Kidney (tissue), 14 donors: ENCODE results near the gene ARAP1. TPM values are rescaled to one million over a fixed set of nuclear protein-coding genes. Genes with fewer than 3 reads are reported as not detected.

ENCODE experiments used
- DNase-seq, 5 donors: peaks; one replicate each; pipeline ENCODE4 v3.0.0-alpha.2; 2013 to 2020
- FAIRE-seq: peaks from 2 replicates; lab custom pipeline; 2012; peaks lifted over from hg19 to GRCh38; lab: Jason Lieb, UNC
- H3K27ac ChIP-seq, 2 donors: one replicate each; pipeline ENCODE4 v1.7.0; 2013; ENCODE audit warnings: low read depth in 2 of 2, low read length in 2 of 2, inconsistent platforms in 1 of 2
- H3K27me3 ChIP-seq: one replicate; pipeline ENCODE4 v1.7.1; 2013; ENCODE audit warnings: low read length, inconsistent platforms; ENCODE audit not compliant: control insufficient read depth, insufficient read depth
- H3K36me3 ChIP-seq, 3 donors: one replicate each; pipeline versions ENCODE4 v1.7.0 to v1.7.1; 2013; ENCODE audit warnings: low read length in 3 of 3, control low read depth in 1 of 3, inconsistent platforms in 1 of 3; ENCODE audit not compliant: insufficient read depth in 3 of 3, control insufficient read depth in 2 of 3
- H3K4me1 ChIP-seq, 3 donors: one replicate each; pipeline versions ENCODE4 v1.7.0 to v1.7.1; 2013; ENCODE audit warnings: low read length in 3 of 3, inconsistent platforms in 1 of 3, low read depth in 1 of 3; ENCODE audit not compliant: control insufficient read depth in 2 of 3, insufficient read depth in 2 of 3
- H3K4me3 ChIP-seq, 3 donors: one replicate each; pipeline versions ENCODE4 v1.7.0 to v1.8.1; 2013; ENCODE audit warnings: low read length in 3 of 3, control low read depth in 1 of 3, inconsistent platforms in 1 of 3
- H3K9ac ChIP-seq, 3 donors: one replicate each; pipeline versions ENCODE4 v1.7.0 to v1.7.1; 2013; ENCODE audit warnings: low read length in 3 of 3, control low read depth in 1 of 3, inconsistent platforms in 1 of 3
- H3K9me3 ChIP-seq, 3 donors: one replicate each; pipeline versions ENCODE4 v1.7.0 to v1.7.1; 2013; ENCODE audit warnings: low read length in 3 of 3, control low read depth in 1 of 3, inconsistent platforms in 1 of 3; ENCODE audit not compliant: control insufficient read depth in 2 of 3, insufficient read depth in 1 of 3
- intact Hi-C: fragments of 100-400 bp; cut with DNase I; formaldehyde crosslinking; loops from one replicate; pipeline ENCODE4 v1.11.1; 2022
- polyA plus RNA-seq: library from polyadenylated mRNA; stranded (reverse); fragments of 350-450 nt; fragmentation: Illumina TruSeq; extraction: RNeasy Lipid Tissue Mini Kit (QIAGEN cat#74804); gene quantifications from one replicate; pipeline ENCODE4 v1.2.3, GENCODE V29; 2014; ENCODE audit warnings: low read depth, low replicate concordance; ENCODE audit not compliant: insufficient read depth
- total RNA-seq: library from RNA; stranded (reverse); fragmentation: NEBNext Ultra II Directional; extraction: Animal tissue kit (Norgen Biotek cat#: 25700); gene quantifications from one replicate; pipeline ENCODE4 v1.2.1, GENCODE V29; 2021
- TF ChIP-seq, protein P1 (sequence below): IDR thresholded peaks from 3 replicates; pipeline ENCODE4 v1.5.1; 2012; ENCODE audit warnings: mild to moderate bottlenecking, moderate library complexity, borderline replicate concordance; ENCODE audit not compliant: insufficient read depth; ENCODE audit errors: extremely low read depth
- donor health status: control.
- donor health status: control.
- donor health status: control.
- donor health status: control.
- donor health status: control.
- donor health status: DM: yes; HTN: yes; CAD: no.
- donor health status: Normal renal cell carcinoma (clear cell type).

Gene ARAP1
- total and polyA plus RNA-seq, 2 donors from 2014 or later: 58.2 to 80.8 TPM

DNA sequence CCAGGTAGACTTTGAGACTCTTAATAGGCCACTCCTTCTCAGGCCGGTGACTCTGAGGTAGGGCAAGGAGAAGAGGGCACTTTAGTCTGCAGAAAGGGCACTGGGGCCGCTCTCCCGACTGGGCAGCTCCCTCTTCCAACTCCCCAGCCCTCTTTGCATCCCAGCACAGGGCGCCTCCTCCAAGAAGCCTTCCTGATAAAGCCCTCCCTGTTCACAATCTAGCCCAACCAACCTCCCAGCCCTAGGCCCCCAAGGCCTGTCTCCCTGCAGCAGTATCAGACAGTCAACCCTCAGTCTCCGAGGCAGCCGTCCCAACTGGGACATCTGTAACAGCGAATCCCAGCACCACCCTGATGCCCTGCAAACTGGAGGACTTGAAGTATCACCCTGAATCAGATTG is 63.7 kb downstream of the ARAP1 start:
- TF ChIP-seq, protein P1, sequence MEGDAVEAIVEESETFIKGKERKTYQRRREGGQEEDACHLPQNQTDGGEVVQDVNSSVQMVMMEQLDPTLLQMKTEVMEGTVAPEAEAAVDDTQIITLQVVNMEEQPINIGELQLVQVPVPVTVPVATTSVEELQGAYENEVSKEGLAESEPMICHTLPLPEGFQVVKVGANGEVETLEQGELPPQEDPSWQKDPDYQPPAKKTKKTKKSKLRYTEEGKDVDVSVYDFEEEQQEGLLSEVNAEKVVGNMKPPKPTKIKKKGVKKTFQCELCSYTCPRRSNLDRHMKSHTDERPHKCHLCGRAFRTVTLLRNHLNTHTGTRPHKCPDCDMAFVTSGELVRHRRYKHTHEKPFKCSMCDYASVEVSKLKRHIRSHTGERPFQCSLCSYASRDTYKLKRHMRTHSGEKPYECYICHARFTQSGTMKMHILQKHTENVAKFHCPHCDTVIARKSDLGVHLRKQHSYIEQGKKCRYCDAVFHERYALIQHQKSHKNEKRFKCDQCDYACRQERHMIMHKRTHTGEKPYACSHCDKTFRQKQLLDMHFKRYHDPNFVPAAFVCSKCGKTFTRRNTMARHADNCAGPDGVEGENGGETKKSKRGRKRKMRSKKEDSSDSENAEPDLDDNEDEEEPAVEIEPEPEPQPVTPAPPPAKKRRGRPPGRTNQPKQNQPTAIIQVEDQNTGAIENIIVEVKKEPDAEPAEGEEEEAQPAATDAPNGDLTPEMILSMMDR: no peak
- intact Hi-C loops: no loop called here
- H3K9me3 ChIP-seq: no peaks in the 10 kb centered on the region
- no peak overlapping the region for H3K27ac ChIP-seq
- no peak overlapping the region for H3K9ac ChIP-seq
- H3K4me3 ChIP-seq: no peak overlapping the region
- peak in 1 of 5 donors; percentile 51 for DNase-seq
- H3K4me1 ChIP-seq: peaks cover 0 to 2% (median 0%) of the 10 kb centered on the region in 3 donors
- no peaks in the 10 kb centered on the region for H3K27me3 ChIP-seq
- peaks cover 3 to 40% (median 39%) of the 10 kb centered on the region in 3 donors for H3K36me3 ChIP-seq
- FAIRE-seq: no peak

DNA sequence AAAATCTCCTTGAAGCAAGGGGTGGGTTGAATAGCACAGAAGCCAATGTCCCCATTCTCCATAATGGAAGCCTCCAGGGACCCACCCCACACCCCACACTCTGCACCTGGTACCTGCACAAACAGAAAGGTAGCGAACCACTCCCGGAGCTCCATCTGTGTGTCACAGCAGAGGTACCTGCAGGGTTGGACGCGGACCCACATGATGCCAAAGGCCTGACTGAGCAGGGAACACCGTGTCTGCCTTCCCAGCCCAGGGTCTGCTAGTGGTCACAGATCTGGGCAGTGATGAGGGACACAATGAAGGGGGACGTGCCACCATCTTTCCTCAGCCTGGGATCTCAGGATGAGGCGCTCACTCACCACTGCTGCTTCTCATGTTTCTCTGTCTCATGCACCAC is 64.9 kb downstream of the ARAP1 start:
- Histone ChIP-seq H3K27ac (no peak overlapping the region), H3K36me3 (peaks cover 0 to 33% (median 28%) of the 10 kb centered on the region in 3 donors)
- TF ChIP-seq, protein P1: no peak

DNA sequence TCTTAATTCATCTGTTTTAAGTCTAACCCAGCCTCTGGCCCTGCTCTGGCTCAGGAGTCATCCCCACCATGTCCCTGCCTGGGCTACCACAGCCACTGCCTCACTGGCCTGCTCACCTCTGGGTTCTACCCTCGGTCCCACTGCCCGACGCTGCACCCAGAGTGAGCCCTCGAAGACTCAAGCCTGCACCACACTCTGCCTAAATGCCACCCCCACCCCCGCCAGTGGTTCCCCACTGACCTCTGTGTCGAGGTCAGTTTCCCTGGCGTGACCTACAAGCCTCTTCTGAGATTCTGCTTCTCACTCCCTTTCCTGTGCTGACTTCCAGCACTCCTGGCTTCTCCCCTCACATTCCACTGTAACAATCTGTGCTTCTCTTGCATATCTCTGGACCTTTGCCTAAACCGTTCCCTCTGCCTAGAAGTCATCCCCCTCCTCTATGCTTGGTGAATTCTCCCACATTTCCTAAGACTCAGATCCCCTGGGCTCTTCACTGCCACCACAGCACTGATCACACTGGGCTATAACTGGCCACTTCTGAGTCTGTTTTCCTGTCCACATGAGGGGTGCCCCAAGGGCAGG is 65.5 kb downstream of the ARAP1 start:
- DNase-seq (peak in 1 of 5 donors; percentile 54), FAIRE-seq (no peak)
- no peaks in the 10 kb centered on the region for H3K9me3 ChIP-seq
- no peak overlapping the region for H3K9ac ChIP-seq
- peaks cover 0 to 29% (median 22%) of the 10 kb centered on the region in 3 donors for H3K36me3 ChIP-seq
- H3K27me3 ChIP-seq: no peaks in the 10 kb centered on the region
- H3K4me3 ChIP-seq: no peak overlapping the region
- H3K27ac ChIP-seq: no peak overlapping the region
- intact Hi-C loops: no loop called here
- TF ChIP-seq, protein P1: no peak
- peaks cover 0 to 4% (median 0%) of the 10 kb centered on the region in 3 donors for H3K4me1 ChIP-seq

More for the DNA sequence above, 64.9 kb downstream of the ARAP1 start:
- no peak overlapping the region for H3K4me3 ChIP-seq
- FAIRE-seq (no peak), DNase-seq (peak in 1 of 5 donors; percentile 46)
- intact Hi-C loops: no loop called here
- no peaks in the 10 kb centered on the region for H3K27me3 ChIP-seq
- H3K4me1 ChIP-seq: peaks cover 0 to 2% (median 0%) of the 10 kb centered on the region in 3 donors
- no peak overlapping the region for H3K9ac ChIP-seq
- H3K9me3 ChIP-seq: no peaks in the 10 kb centered on the region
